ENCODE results near the gene NSMF. TPM values are rescaled to one million over a fixed set of nuclear protein-coding genes. Genes with fewer than 3 reads are reported as not detected.
"Not testable (repeated sequence)": the region's sequence is repeated elsewhere in the genome, so short reads cannot be mapped to it uniquely, and the experiment has no call there.

Gene NSMF
- total and polyA plus RNA-seq, 2 donors (not counting 3 experiments of a cell fraction or from before 2014, with no cell fraction given) = 43.3 to 53.7 TPM

GRCh38 chr9:137452006-137452760 lies 7.0 kb downstream of the NSMF start:
- no peak for TF ChIP-seq GATA2 (IDR thresholded peaks at IDR 0.05; ENCODE audit: insufficient read depth, insufficient read length, low read depth, low read length)
- no peak for TF ChIP-seq FOS (IDR thresholded peaks at IDR 0.05; ENCODE audit: borderline replicate concordance, insufficient read depth, low read length)
- TF ChIP-seq MAX (IDR thresholded peaks at IDR 0.05; ENCODE audit: insufficient read depth, insufficient read length) = no peak
- TF ChIP-seq JUN (IDR thresholded peaks at IDR 0.05; ENCODE audit: borderline replicate concordance, insufficient read depth, insufficient read length, low read depth) = no peak
- TF ChIP-seq MYC (IDR thresholded peaks at IDR 0.05; ENCODE audit: low read depth, low read length) = no peak
- no peak for TF ChIP-seq POLR2AphosphoS5 (IDR thresholded peaks at IDR 0.05; ENCODE audit: insufficient read depth, low read depth, low read length)
- TF ChIP-seq EZH2 (IDR thresholded peaks at IDR 0.05; ENCODE audit: borderline replicate concordance, low read depth, low read length, severe bottlenecking) = no peak
- no peak for TF ChIP-seq POLR2A (IDR thresholded peaks at IDR 0.05; ENCODE audit: low read depth, low read length)
- TF ChIP-seq CTCF (IDR thresholded peaks at IDR 0.05; ENCODE audit: extremely low read depth in 1 of 2, insufficient read depth in 1 of 2, low read depth in 1 of 2, low read length in 2 of 2) = no peak
- Histone ChIP-seq H3K4me3 (replicated peaks in 1 of 3; ENCODE audit: insufficient read depth in 1 of 3, low read depth in 1 of 3, low read length in 3 of 3) (no peak overlapping the region), H3K4me1 (ENCODE audit: control insufficient read depth, extremely low read depth, insufficient read depth, low read length) (peaks cover 8% of the 10 kb centered on the region), H3K27ac (ENCODE audit: insufficient read depth, low read depth, low read length) (no peak overlapping the region), H2AFZ (ENCODE audit: low read depth, low read length) (no peak overlapping the region), H3K9ac (replicated peaks; ENCODE audit: extremely low read depth, insufficient read depth, low read length) (no peak overlapping the region), H3K9me1 (replicated peaks; ENCODE audit: control insufficient read depth, extremely low read depth, insufficient read depth, low read length) (no peaks in the 10 kb centered on the region), H3K4me2 (ENCODE audit: insufficient read depth, low read length) (no peak overlapping the region), H4K20me1 (replicated peaks; ENCODE audit: control insufficient read depth, extremely low read depth, insufficient read depth, low read length) (no peaks in the 10 kb centered on the region), H3K27me3 (ENCODE audit: control insufficient read depth in 2 of 2, insufficient read depth in 2 of 2, low read length in 2 of 2) (no peaks in the 10 kb centered on the region), H3K36me3 (ENCODE audit: control insufficient read depth in 2 of 2, extremely low read depth in 1 of 2, insufficient read depth in 2 of 2, low read length in 2 of 2) (peaks cover 7 to 14% of the 10 kb centered on the region in 2 experiments), H3K9me3 (replicated peaks; ENCODE audit: control insufficient read depth, insufficient read depth, low read length) (no peaks in the 10 kb centered on the region), H3K79me2 (ENCODE audit: control insufficient read depth, insufficient read depth, low read length) (peaks cover 1% of the 10 kb centered on the region)
- POLR2A ChIA-PET = no interaction called here
- no peak for FAIRE-seq
- DNase-seq (ENCODE audit: low read depth, low spot score) = no peak
- dilution Hi-C loops (cut with MboI; ENCODE audit: extremely low pct_ligation_motif_present, low sequenced_read_pairs) (no loop called here), intact Hi-C loops (cut with micrococcal nuclease) (no loop called here)
- CTCF ChIA-PET = interaction anchor here (2.0 kb wide), 1 partner anchor 216 kb away, joined by 4 read pairs; no protein-coding TSS in a partner anchor
- no TSS peak for BruUV-seq (replicated peaks)

- peaks cover 7 to 14% of the 10 kb centered on the region in 2 experiments for H3K36me3 ChIP-seq (ENCODE audit: control insufficient read depth in 2 of 2, extremely low read depth in 1 of 2, insufficient read depth in 2 of 2, low read length in 2 of 2)
- H3K27me3 ChIP-seq (ENCODE audit: control insufficient read depth in 2 of 2, insufficient read depth in 2 of 2, low read length in 2 of 2); H3K9me1 ChIP-seq (replicated peaks; ENCODE audit: control insufficient read depth, extremely low read depth, insufficient read depth, low read length); H3K4me3 ChIP-seq (replicated peaks in 1 of 3; ENCODE audit: insufficient read depth in 1 of 3, low read depth in 1 of 3, low read length in 3 of 3); H3K4me2 ChIP-seq (ENCODE audit: insufficient read depth, low read length); H3K9me3 ChIP-seq (replicated peaks; ENCODE audit: control insufficient read depth, insufficient read depth, low read length); DNase-seq (ENCODE audit: low read depth, low spot score); H3K27ac ChIP-seq (ENCODE audit: insufficient read depth, low read depth, low read length); POLR2A ChIA-PET; dilution Hi-C loops (cut with MboI; ENCODE audit: extremely low pct_ligation_motif_present, low sequenced_read_pairs); H3K4me1 ChIP-seq (ENCODE audit: control insufficient read depth, extremely low read depth, insufficient read depth, low read length); H3K9ac ChIP-seq (replicated peaks; ENCODE audit: extremely low read depth, insufficient read depth, low read length); H2AFZ ChIP-seq (ENCODE audit: low read depth, low read length); FAIRE-seq; intact Hi-C loops (cut with micrococcal nuclease); CTCF ChIA-PET; H3K79me2 ChIP-seq (ENCODE audit: control insufficient read depth, insufficient read depth, low read length); BruUV-seq (replicated peaks); H4K20me1 ChIP-seq (replicated peaks; ENCODE audit: control insufficient read depth, extremely low read depth, insufficient read depth, low read length): not testable (repeated sequence)
Measured at GRCh38 chr9:137451264-137452005, 7.7 kb downstream of the NSMF start.
